ENCODE results near the gene GPC3.

GPC3 gene

DNA sequence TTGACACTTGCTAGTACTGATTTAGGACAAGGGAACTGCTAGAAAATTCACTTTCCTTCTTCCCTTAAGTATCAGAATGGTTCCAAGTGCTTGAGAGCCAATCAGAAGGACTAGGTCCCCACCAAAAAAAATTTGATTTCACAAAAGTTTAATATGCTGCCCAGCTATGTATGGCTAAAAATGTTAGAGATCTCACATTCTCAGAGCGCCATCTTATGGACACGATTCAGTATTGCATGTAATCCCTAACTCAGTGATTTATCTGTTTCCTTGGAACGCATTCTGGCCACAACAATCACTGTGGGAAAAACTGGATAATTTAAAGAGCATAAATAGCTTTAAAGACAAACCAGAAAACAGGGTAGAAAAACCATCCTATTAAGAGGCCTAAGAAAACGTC, 315.0 kb downstream of the GPC3 start:
- no peak overlapping the region for H3K27ac Mint-ChIP-seq
- H3K9me3 Mint-ChIP-seq: no peaks in the 10 kb centered on the region
- no peaks in the 10 kb centered on the region for H3K4me1 Mint-ChIP-seq (ENCODE audit: low read depth)
- H3K4me3 Mint-ChIP-seq: no peak overlapping the region
- no peaks in the 10 kb centered on the region for H3K36me3 Mint-ChIP-seq (ENCODE audit: low read depth)
- peaks cover 28% of the 10 kb centered on the region for H3K27me3 Mint-ChIP-seq
- no peak for DNase-seq

DNA sequence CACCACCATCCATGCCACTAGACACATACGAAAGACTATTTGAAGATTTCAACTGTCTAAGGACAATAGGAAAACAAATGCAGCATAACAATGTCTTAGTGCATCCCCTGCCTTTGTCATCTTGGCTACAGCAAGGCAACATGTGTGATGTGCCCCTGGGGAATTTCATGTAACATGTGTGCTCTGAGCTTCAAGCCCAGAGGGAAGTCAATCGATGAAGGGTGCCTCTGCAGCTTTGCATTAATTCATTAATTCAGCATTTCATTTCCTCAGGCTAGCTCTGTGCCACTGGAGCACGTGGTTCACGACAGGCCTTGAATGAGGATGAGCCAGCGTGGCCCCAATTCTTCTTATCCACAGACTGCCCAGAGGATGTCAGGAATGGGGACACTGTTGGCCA, 316.2 kb downstream of the GPC3 start:
- Mint-ChIP-seq H3K36me3 (ENCODE audit: low read depth) (no peaks in the 10 kb centered on the region), H3K27me3 (peaks cover 28% of the 10 kb centered on the region), H3K27ac (no peak overlapping the region)

DNA sequence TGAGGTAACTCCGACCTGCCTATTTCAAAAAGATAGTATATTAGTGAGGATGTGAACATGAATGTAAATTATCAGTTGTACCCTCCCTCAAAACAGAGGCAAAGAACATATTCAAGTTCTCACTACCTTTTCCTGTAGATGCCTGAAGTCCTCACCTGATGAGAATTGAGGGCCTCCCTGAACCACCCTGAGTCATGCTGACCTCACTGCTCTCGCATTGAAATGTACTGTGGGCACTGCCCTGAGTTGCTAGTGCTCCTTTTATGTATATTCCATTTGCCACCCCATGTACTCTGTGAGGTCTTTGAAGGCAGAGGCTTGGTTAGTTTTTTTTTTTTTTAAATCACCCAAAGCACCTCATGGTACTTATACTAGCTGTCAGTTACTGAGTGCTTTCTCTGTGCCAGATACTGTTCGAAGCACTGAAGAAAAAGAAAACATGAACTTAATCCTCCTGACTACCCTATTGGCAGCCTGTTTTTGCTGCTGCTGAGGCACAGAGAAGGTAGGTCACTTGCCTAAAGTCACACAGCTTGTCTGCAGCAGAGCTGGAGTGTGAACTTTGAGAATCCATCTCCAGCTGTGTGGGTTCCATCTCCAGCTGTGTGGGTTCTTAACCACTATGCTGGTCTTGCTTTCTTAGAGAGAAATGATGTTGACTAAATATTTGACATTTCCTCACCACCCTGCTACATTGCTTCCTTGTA, 317.0 kb downstream of the GPC3 start:
- no peak for DNase-seq
- H3K4me3 Mint-ChIP-seq: no peak overlapping the region
- no peaks in the 10 kb centered on the region for H3K4me1 Mint-ChIP-seq (ENCODE audit: low read depth)
- no peak overlapping the region for H3K27ac Mint-ChIP-seq
- no peaks in the 10 kb centered on the region for H3K9me3 Mint-ChIP-seq
- H3K27me3 Mint-ChIP-seq: peaks cover 33% of the 10 kb centered on the region
- no peaks in the 10 kb centered on the region for H3K36me3 Mint-ChIP-seq (ENCODE audit: low read depth)

More for the DNA sequence above, 316.2 kb downstream of the GPC3 start:
- no peak overlapping the region for H3K4me3 Mint-ChIP-seq
- no peaks in the 10 kb centered on the region for H3K4me1 Mint-ChIP-seq (ENCODE audit: low read depth)
- H3K9me3 Mint-ChIP-seq: no peaks in the 10 kb centered on the region
- no peak for DNase-seq

DNA sequence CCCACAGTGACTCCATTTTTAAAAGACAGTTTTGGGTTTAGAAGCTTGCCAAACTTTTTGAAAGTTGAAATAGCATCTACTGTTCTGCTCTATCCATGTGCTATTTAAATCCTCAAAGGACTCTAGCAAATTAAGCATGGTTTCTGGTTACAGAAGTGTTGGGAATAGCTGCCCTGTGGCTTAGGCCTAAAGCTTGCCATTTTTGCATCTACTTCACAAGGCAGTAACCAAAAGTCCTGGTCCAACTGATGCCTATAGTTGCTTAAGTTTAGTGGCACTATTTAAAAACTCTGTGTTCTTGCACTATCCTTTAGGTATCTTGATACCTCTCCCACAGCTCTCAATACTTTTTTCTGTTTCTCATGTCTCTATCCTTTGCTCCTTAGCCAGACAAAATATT, 319.1 kb downstream of the GPC3 start:
- Mint-ChIP-seq H3K27me3 (peaks cover 34% of the 10 kb centered on the region), H3K27ac (no peak overlapping the region), H3K4me1 (ENCODE audit: low read depth) (no peaks in the 10 kb centered on the region), H3K9me3 (no peaks in the 10 kb centered on the region), H3K4me3 (no peak overlapping the region), H3K36me3 (ENCODE audit: low read depth) (no peaks in the 10 kb centered on the region)
- DNase-seq: no peak

DNA sequence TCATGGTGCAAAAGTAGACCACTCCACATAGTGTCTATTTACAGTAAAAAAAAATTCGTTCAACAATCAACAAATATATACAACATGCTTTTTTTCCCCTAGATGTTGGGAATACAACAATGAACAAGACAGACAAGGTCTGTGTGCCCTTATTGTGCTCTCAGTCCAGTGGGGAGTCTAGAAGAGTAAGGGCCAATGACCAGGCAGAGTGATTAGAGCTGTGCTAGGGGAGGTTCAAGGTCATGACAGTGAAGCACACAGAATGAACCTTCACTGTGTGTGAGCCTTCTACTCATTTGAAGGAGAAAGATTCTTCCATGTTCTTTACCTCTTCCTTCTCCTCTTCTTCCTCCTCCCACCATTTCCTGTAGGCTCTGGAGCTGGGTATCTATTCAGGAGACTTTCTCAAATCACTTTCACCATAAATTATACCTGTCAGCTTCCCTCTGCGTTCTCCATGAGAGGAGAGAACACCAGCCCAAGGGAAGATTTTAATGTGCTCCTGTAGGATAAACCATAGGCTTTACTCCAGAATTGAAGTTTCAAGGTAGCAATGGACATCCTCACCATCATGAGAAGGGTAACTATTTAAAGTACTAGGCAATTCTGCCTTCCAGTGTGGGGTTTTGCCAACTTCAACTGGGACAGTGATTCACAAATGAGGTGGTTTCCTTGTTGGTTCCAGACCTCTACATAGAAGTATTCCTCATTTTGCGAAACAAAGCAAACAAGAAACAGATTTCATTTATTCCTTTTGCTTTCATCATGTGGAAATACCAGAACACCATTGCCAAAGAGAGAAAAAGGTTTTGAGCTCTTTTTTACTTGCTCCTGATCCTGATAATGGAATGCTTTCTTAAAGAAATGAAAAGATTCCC, 323.2 kb downstream of the GPC3 start:
- Mint-ChIP-seq H3K27ac (no peak overlapping the region), H3K4me3 (no peak overlapping the region), H3K27me3 (peaks cover 23% of the 10 kb centered on the region), H3K36me3 (ENCODE audit: low read depth) (no peaks in the 10 kb centered on the region), H3K4me1 (ENCODE audit: low read depth) (no peaks in the 10 kb centered on the region), H3K9me3 (no peaks in the 10 kb centered on the region)
- DNase-seq: no peak

DNA sequence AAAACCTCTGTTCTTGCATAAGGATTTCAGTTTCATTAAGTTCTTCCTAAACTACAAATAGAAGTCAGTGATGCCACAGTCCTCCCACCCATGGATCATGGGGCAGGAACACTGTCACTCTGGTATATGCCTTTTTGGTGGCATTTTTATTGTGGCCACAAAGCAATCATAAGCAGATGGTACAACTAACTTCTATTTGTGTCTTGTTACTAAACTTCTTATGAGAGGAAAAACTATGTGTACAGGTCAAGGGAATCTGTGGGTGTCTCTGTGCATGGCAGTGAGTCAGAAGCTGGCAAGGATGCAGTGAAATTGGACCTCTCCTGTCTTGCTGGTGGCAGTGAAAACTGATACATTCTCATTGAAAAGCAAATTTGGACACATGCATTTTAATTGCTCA, 325.1 kb downstream of the GPC3 start:
- H3K27ac Mint-ChIP-seq: no peak overlapping the region
- no peak overlapping the region for H3K4me3 Mint-ChIP-seq
- no peaks in the 10 kb centered on the region for H3K36me3 Mint-ChIP-seq (ENCODE audit: low read depth)
- H3K27me3 Mint-ChIP-seq: peaks cover 26% of the 10 kb centered on the region
- H3K9me3 Mint-ChIP-seq: no peaks in the 10 kb centered on the region
- DNase-seq: no peak
- H3K4me1 Mint-ChIP-seq (ENCODE audit: low read depth): no peaks in the 10 kb centered on the region

DNA sequence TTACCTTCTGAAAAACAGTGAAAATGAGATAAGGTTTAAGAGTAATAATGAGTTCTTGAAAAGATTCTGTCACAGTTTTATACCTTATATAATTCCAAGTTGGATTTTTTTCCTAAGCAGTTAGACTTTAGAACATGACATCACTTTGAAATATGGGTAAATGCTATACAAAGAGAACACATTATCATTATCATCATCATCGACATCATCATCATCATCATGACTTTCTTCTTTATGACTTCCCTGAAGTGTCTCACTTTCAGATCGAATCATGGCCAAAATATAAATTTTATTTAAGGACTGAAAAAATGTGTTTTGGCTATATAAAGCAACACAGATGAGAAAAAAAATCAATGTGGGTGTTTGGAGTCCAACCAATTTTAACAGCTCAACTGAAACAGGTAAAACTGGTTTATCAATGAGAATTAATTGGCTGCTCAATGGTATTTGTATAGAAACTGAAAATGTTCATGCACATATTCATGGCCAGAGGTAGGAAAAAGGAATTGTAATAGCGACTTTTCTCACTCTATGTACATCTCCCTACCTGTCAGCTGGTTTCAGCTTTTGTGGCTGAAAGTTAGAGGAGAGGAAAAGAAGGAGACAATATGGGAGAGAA, 327.0 kb downstream of the GPC3 start:
- Mint-ChIP-seq H3K4me1 (ENCODE audit: low read depth) (no peaks in the 10 kb centered on the region), H3K27ac (no peak overlapping the region), H3K9me3 (no peaks in the 10 kb centered on the region), H3K36me3 (ENCODE audit: low read depth) (no peaks in the 10 kb centered on the region), H3K4me3 (no peak overlapping the region), H3K27me3 (peaks cover 27% of the 10 kb centered on the region)
- no peak for DNase-seq

DNA sequence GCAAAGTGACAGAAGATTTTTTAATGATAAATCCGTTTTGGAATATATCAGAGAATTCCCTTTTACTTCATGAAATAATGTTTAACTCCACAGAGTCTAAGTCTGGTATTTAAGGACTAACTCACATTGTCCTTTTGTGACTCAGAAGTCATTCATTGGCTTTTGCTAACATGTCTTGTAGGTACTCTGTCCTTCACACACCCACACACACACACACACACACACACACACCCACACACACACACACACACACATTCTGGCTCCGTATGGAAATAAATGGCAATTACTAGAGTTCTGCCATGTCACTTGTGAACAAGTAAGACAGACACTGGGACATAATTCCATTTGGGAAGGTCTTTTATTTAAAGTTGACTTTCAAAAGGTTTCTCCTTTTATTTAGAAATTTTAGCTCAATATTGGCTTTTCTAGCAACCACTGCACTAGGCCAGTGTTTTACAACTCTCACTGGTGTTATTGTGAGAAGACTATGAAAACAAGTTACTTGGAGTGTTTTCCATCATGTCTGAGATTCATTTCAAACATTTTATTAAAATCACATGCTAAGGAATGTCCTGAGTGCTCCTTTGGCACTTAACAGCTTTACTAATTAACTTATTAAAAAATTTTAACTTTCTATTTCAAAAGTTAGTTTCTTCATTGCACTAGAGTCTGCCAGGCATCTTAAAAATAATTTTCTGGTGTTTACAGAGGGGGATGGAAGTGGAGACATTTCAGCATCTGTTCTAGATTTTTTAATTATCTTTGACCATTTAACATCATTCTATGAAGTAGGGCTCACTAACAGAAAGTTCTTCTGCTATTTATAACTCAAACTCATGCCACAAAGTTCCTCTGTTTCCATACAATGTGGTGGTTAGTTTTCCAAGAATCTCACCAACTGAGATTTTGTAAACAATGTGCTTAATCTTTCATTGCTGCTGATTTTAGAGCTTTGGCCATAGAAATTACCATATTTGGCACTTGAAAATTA, 329.8 kb downstream of the GPC3 start:
- H3K36me3 Mint-ChIP-seq (ENCODE audit: low read depth): no peaks in the 10 kb centered on the region
- no peak for DNase-seq
- H3K4me1 Mint-ChIP-seq (ENCODE audit: low read depth): no peaks in the 10 kb centered on the region
- H3K9me3 Mint-ChIP-seq: no peaks in the 10 kb centered on the region
- peaks cover 38% of the 10 kb centered on the region for H3K27me3 Mint-ChIP-seq
- H3K27ac Mint-ChIP-seq: no peak overlapping the region
- H3K4me3 Mint-ChIP-seq: no peak overlapping the region

DNA sequence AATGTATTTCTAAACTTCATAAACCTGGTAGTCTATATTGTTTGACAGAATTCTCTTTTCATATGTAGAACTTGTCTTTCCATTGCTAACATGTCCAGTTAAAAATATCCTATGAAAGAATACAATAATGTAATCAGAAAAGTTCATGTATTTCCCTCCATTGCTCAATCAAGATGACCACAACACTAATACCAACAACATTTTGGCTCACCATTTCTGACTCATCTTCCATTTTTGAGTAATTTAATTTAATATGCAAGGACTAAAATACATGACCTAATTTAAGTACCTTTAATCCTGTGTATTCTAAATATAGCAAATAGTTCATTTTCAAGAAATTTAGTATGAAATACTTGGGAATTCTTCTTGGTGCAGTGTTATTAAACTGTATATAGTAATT, 330.6 kb downstream of the GPC3 start:
- DNase-seq: no peak
- Mint-ChIP-seq H3K4me1 (ENCODE audit: low read depth) (no peaks in the 10 kb centered on the region), H3K9me3 (no peaks in the 10 kb centered on the region), H3K4me3 (no peak overlapping the region), H3K27me3 (peaks cover 34% of the 10 kb centered on the region), H3K27ac (no peak overlapping the region), H3K36me3 (ENCODE audit: low read depth) (no peaks in the 10 kb centered on the region)

DNA sequence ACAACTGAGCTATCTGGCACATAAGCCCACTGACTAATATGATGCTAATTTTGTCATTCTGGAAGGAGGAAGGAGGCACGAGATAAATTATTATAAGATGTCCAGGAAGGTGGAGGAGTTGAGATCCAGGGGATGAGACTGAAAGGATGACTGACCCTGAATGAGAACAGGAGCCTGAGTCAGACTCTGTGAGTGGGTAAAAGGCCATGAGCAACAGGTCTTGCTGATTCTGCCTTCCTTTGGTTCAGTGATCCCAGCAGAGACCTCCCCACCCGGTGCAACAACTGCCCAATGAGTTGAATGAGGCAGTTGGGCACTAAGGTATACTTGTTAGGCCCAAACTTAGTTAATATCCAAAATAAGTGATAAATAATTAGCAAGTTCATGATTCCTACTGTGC, 332.0 kb downstream of the GPC3 start:
- H3K36me3 Mint-ChIP-seq (ENCODE audit: low read depth): no peaks in the 10 kb centered on the region
- H3K27ac Mint-ChIP-seq: no peak overlapping the region
- no peak for DNase-seq
- H3K4me3 Mint-ChIP-seq: no peak overlapping the region
- no peaks in the 10 kb centered on the region for H3K9me3 Mint-ChIP-seq
- no peaks in the 10 kb centered on the region for H3K4me1 Mint-ChIP-seq (ENCODE audit: low read depth)
- H3K27me3 Mint-ChIP-seq: peaks cover 27% of the 10 kb centered on the region

DNA sequence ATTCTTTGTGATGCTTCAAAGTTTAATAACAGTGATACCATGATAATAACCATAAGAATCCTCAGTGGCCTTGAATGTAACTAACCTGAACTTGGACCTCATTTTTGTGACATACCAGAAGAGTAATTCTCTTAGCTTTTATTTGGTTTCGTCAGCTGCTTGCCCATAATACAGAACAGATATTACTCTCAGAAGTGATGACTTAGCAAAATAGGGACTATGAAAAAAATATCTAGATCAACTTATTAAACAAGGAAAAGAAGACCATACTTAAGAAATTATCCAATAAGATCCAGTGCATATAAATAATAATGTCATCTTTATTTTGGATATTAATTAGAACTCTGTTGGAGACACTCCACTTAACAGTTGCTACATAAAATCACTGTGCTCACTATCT, 333.2 kb downstream of the GPC3 start:
- Mint-ChIP-seq H3K4me1 (ENCODE audit: low read depth) (no peaks in the 10 kb centered on the region), H3K9me3 (no peaks in the 10 kb centered on the region), H3K27me3 (peaks cover 27% of the 10 kb centered on the region), H3K4me3 (no peak overlapping the region), H3K36me3 (ENCODE audit: low read depth) (no peaks in the 10 kb centered on the region), H3K27ac (no peak overlapping the region)
- DNase-seq: no peak

DNA sequence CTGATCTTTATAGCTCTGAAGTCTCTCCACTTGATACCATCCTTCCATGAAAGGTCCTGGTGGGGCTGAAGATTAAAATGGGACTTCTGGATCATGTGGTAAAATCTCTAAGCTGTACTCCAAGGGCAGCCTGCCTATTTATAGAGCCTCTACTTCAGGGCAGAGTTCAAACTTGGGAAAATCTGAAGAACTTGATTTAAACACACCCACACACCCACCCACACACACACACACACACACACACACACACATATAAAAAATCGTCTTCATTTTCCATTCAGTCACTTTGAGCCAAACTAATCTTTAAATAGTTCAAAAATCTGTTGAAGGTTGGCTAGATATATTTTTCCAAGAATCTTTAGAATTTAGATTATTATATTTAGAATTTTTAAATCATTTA, 335.2 kb downstream of the GPC3 start:
- Mint-ChIP-seq H3K9me3 (no peaks in the 10 kb centered on the region), H3K4me3 (no peak overlapping the region), H3K27ac (no peak overlapping the region), H3K36me3 (ENCODE audit: low read depth) (no peaks in the 10 kb centered on the region), H3K4me1 (ENCODE audit: low read depth) (no peaks in the 10 kb centered on the region), H3K27me3 (peaks cover 21% of the 10 kb centered on the region)
- DNase-seq: no peak

DNA sequence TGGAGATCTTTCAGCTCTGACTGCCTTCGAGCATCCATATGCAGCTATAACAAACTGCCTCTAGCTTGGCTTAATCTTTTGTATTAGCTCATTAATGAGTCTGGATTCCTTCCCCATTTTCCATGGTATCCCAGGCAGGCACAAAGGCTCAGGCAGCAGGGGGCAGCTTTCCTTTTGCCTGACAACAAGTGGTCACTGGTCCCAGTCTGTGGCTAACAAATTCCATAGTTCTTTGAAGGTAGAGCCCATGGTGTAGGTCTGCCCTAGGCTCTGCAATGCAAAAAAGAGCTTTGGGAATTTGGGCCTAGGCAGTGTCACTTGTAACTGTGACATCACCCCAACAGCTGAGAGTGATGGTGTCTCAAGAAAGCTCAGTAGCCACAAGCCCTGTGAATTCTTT, 335.7 kb downstream of the GPC3 start:
- Mint-ChIP-seq H3K4me3 (no peak overlapping the region), H3K27me3 (peaks cover 19% of the 10 kb centered on the region), H3K27ac (no peak overlapping the region), H3K9me3 (no peaks in the 10 kb centered on the region), H3K4me1 (ENCODE audit: low read depth) (no peaks in the 10 kb centered on the region), H3K36me3 (ENCODE audit: low read depth) (no peaks in the 10 kb centered on the region)
- DNase-seq: no peak

DNA sequence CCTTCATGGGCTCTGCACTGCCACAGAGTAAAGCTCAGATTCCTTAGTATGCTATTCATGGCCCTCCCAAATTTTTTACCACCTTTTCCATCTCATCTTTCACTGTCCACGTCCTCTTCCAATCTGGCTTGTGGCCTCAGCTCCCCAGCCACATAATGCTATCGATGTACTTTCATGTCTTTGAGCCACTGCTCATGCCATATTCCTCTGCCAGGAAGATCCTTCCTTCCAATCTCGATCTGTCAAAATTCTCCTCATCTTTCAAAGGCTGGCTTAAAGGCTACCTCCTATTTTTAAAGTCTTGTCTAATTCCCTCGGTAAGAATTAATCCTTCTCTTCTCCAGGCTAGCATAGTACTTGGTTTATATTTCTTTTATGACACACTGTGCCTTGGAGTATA, 336.8 kb downstream of the GPC3 start:
- peaks cover 17% of the 10 kb centered on the region for H3K27me3 Mint-ChIP-seq
- DNase-seq: no peak
- H3K9me3 Mint-ChIP-seq: no peaks in the 10 kb centered on the region
- H3K4me1 Mint-ChIP-seq (ENCODE audit: low read depth): no peaks in the 10 kb centered on the region
- no peak overlapping the region for H3K4me3 Mint-ChIP-seq
- no peaks in the 10 kb centered on the region for H3K36me3 Mint-ChIP-seq (ENCODE audit: low read depth)
- no peak overlapping the region for H3K27ac Mint-ChIP-seq

All from activated T-cell treated with anti-CD3 and anti-CD28 coated beads, Interleukin-2, amount 50 U/mL, for 24 hours (primary cell).